Trophoblast cell (in vitro differentiated cells and primary cell): ENCODE results near the gene CTAG1B.
A peak's percentile ranks its signal among the peaks of the same experiment; 100 is the strongest.

Experiments used
- DNase-seq, 2 donors: peaks; one replicate each; pipeline ENCODE4 v3.0.0-alpha.2; 2016
- H2AFZ ChIP-seq: 2 replicates; pipeline ENCODE4 v1.6.1; 2013; ENCODE audit warnings: low read length, moderate library complexity, mild to moderate bottlenecking; ENCODE audit not compliant: insufficient read depth, poor library complexity
- H2AK5ac ChIP-seq: 2 replicates; pipeline ENCODE4 v1.6.1; 2013; ENCODE audit warnings: mild to moderate bottlenecking, low read length
- H2BK120ac ChIP-seq: 2 replicates; pipeline ENCODE4 v1.6.1; 2013; ENCODE audit warnings: low read length, mild to moderate bottlenecking, moderate library complexity; ENCODE audit not compliant: insufficient read depth, poor library complexity
- H2BK12ac ChIP-seq: 2 replicates; pipeline ENCODE4 v1.6.1; 2013; ENCODE audit warnings: mild to moderate bottlenecking, low read length, moderate library complexity
- H2BK5ac ChIP-seq: 2 replicates; pipeline ENCODE4 v1.6.1; 2013; ENCODE audit warnings: low read length, low read depth, moderate library complexity, mild to moderate bottlenecking; ENCODE audit not compliant: poor library complexity
- H3K14ac ChIP-seq: 2 replicates; pipeline ENCODE4 v1.6.1; 2013; ENCODE audit warnings: mild to moderate bottlenecking, low read length
- H3K18ac ChIP-seq: 2 replicates; pipeline ENCODE4 v1.6.1; 2013; ENCODE audit warnings: mild to moderate bottlenecking, low read length
- H3K23ac ChIP-seq: 2 replicates; pipeline ENCODE4 v1.6.1; 2013; ENCODE audit warnings: low read length
- H3K27ac ChIP-seq: 2 replicates; pipeline ENCODE4 v1.5.1; 2013; ENCODE audit warnings: low read depth, mild to moderate bottlenecking, inconsistent platforms, low read length, moderate library complexity
- H3K27me3 ChIP-seq: 2 replicates; pipeline ENCODE4 v1.6.1; 2013; ENCODE audit warnings: inconsistent platforms, mild to moderate bottlenecking, low read length, moderate library complexity; ENCODE audit not compliant: insufficient read depth
- H3K36me3 ChIP-seq, 2 experiments: 1 replicate in 1 of 2; 2 replicates in 1 of 2; pipeline ENCODE4 v1.6.1; 2013; ENCODE audit warnings: low read length in 2 of 2, mild to moderate bottlenecking in 2 of 2, moderate library complexity in 1 of 2; ENCODE audit not compliant: insufficient read depth in 2 of 2, control insufficient read depth in 1 of 2
- H3K4ac ChIP-seq: 2 replicates; pipeline ENCODE4 v1.6.1; 2013; ENCODE audit warnings: low read depth, mild to moderate bottlenecking, low read length, moderate library complexity
- H3K4me1 ChIP-seq, 2 experiments: 1 replicate in 1 of 2; 2 replicates in 1 of 2; pipeline ENCODE4 v1.6.1; 2013; ENCODE audit warnings: low read length in 2 of 2, mild to moderate bottlenecking in 2 of 2, moderate library complexity in 1 of 2; ENCODE audit not compliant: insufficient read depth in 2 of 2, control insufficient read depth in 1 of 2
- H3K4me2 ChIP-seq: 2 replicates; pipeline ENCODE4 v1.6.1; 2013; ENCODE audit warnings: inconsistent platforms, mild to moderate bottlenecking, low read length, moderate library complexity
- H3K4me3 ChIP-seq: 2 replicates; pipeline ENCODE4 v1.5.1; 2013; ENCODE audit warnings: mild to moderate bottlenecking, low read depth, low read length, inconsistent platforms
- H3K79me1 ChIP-seq: one replicate; pipeline ENCODE4 v1.6.1; 2013; ENCODE audit warnings: low read length
- H3K79me2 ChIP-seq: 2 replicates; pipeline ENCODE4 v1.6.1; 2013; ENCODE audit warnings: low read length, mild to moderate bottlenecking; ENCODE audit not compliant: control insufficient read depth, insufficient read depth, poor library complexity
- H3K9ac ChIP-seq: 2 replicates; pipeline ENCODE4 v1.6.1; 2013; ENCODE audit warnings: mild to moderate bottlenecking, low read length
- H3K9me3 ChIP-seq: 2 replicates; pipeline ENCODE4 v1.6.1; 2013; ENCODE audit warnings: low read depth, mild to moderate bottlenecking, control low read depth, inconsistent platforms, low read length; ENCODE audit not compliant: insufficient read depth
- H4K12ac ChIP-seq: 2 replicates; pipeline ENCODE4 v1.6.1; 2013; ENCODE audit warnings: low read depth, mild to moderate bottlenecking, low read length, moderate library complexity
- H4K8ac ChIP-seq: 2 replicates; pipeline ENCODE4 v1.6.1; 2013; ENCODE audit warnings: low read depth, mild to moderate bottlenecking, low read length, moderate library complexity
- H4K91ac ChIP-seq: one replicate; pipeline ENCODE4 v1.6.1; 2013; ENCODE audit warnings: low read depth, mild to moderate bottlenecking, low read length, moderate library complexity
- WGBS: extraction: QIAGEN DNeasy Blood & Tissue Kit; methylation state at CpG from one replicate; pipeline ENCODE4 v1.1.7; 2013; ENCODE audit warnings: missing lambda C conversion rate; ENCODE audit not compliant: insufficient read length, insufficient coverage; ENCODE audit errors: extremely low coverage; 5-methylcytosine and 5-hydroxymethylcytosine counted together

CTAG1B gene

DNA sequence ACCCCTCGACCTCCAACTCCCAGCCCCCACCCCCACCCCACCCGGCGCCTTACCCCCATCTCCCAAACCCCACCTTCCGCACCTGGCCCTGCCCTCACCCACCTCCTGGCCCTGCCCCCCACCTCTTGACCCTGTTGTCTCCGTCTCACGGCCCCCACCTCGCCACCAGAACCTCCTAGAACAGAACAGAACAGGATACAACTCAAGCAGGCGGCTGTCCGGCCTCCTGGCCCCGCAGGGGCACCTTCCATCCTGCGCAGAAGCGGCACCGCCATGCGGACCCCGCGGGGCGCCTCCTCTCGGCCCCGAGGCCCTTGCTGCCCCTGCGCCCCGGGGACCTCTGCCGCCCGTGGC lies 33.9 kb upstream of the CTAG1B start:
- Histone ChIP-seq H4K8ac (no peak overlapping the region), H4K12ac (no peak overlapping the region), H2BK5ac (no peak overlapping the region), H3K4me2 (no peak overlapping the region), H3K4ac (no peak overlapping the region), H3K36me3 (no peaks in the 10 kb centered on the region), H3K27ac (no peak overlapping the region), H3K9me3 (no peaks in the 10 kb centered on the region), H2BK12ac (no peak overlapping the region), H2AK5ac (no peak overlapping the region), H2BK120ac (no peak overlapping the region), H4K91ac (no peak overlapping the region), H3K18ac (no peak overlapping the region), H3K79me1 (no peaks in the 10 kb centered on the region), H3K14ac (no peak overlapping the region), H3K79me2 (no peaks in the 10 kb centered on the region), H3K4me3 (no peak overlapping the region), H3K23ac (no peak overlapping the region), H3K27me3 (no peaks in the 10 kb centered on the region), H3K4me1 (no peaks in the 10 kb centered on the region), H3K9ac (no peak overlapping the region), H2AFZ (no peak overlapping the region)
- DNase-seq, result no peak
- WGBS, result no CpG with 5 or more reads among the region's 23 CpGs

DNA sequence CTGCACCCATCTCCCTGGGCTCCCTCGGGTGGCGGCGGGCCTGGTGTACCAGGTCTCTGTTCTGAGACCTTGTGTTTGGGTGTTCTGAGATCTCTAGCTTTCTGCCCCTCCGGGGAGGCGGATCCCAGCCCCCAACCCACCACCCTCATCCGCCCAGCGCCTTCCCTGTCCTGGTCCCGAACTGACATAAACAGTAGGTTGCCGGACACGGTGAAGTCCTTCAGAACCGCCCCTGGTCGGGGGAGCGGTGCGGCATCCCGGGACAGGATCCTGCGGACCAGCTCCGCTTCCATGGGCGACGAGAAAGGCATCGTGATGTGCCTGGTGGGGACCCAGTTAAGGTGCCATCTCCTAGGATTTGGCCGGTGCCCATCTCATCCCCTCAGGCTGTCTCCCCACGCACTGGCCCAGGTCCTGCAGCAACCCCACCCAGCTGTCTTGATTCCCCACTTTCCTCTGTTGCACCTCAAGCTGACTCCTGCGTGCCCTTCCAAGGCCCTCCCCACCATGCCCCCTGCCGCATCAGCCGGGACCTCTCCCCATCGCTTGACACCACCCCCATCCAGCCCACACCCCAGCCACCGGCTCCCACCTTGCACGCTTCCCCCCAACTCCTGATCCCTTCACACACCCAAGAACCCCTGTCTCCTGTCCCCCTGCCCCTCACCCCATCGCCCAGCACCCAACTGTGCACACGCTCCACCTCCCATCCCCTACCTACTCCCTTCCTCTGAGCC lies 33.4 kb upstream of the CTAG1B start:
- H2AK5ac ChIP-seq, result no peak overlapping the region
- no CpG with 5 or more reads among the region's 30 CpGs for WGBS
- H3K23ac ChIP-seq, result no peak overlapping the region
- no peaks in the 10 kb centered on the region for H3K79me1 ChIP-seq
- no peak overlapping the region for H3K18ac ChIP-seq
- H3K79me2 ChIP-seq, result no peaks in the 10 kb centered on the region
- no peak for DNase-seq
- H3K4me2 ChIP-seq, result no peak overlapping the region
- no peak overlapping the region for H4K91ac ChIP-seq
- H4K12ac ChIP-seq, result no peak overlapping the region
- H3K4ac ChIP-seq, result no peak overlapping the region
- no peak overlapping the region for H3K27ac ChIP-seq
- no peak overlapping the region for H3K4me3 ChIP-seq
- H3K9ac ChIP-seq, result no peak overlapping the region
- H2BK120ac ChIP-seq, result no peak overlapping the region
- no peak overlapping the region for H2BK5ac ChIP-seq
- no peak overlapping the region for H2AFZ ChIP-seq
- no peaks in the 10 kb centered on the region for H3K36me3 ChIP-seq
- H3K4me1 ChIP-seq, result no peaks in the 10 kb centered on the region
- H4K8ac ChIP-seq, result no peak overlapping the region
- no peak overlapping the region for H3K14ac ChIP-seq
- no peak overlapping the region for H2BK12ac ChIP-seq
- H3K27me3 ChIP-seq, result no peaks in the 10 kb centered on the region
- no peaks in the 10 kb centered on the region for H3K9me3 ChIP-seq

DNA sequence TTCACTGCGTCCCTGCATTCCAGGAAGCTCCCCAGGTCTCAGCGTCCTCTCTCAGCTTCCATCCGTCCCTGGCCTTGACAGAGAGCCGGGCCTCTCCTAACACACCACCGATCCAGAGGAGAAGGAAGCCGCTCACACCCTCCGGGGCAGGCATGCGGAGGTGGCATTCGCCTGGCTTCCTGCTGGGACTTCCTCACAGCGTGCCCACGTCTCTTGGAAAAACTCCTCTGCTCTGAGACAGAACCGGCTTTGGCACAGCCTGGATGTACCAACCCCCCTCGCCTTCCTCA lies 31.1 kb upstream of the CTAG1B start:
- no peak overlapping the region for H4K91ac ChIP-seq
- no peak overlapping the region for H2BK120ac ChIP-seq
- no peaks in the 10 kb centered on the region for H3K27me3 ChIP-seq
- H3K4ac ChIP-seq, result no peak overlapping the region
- no peak for DNase-seq
- H3K18ac ChIP-seq, result no peak overlapping the region
- no peak overlapping the region for H3K14ac ChIP-seq
- no peaks in the 10 kb centered on the region for H3K36me3 ChIP-seq
- no peak overlapping the region for H2BK5ac ChIP-seq
- H4K12ac ChIP-seq, result no peak overlapping the region
- no CpG with 5 or more reads among the region's 13 CpGs for WGBS
- H3K79me2 ChIP-seq, result no peaks in the 10 kb centered on the region
- H3K23ac ChIP-seq, result no peak overlapping the region
- H4K8ac ChIP-seq, result no peak overlapping the region
- no peaks in the 10 kb centered on the region for H3K79me1 ChIP-seq
- no peaks in the 10 kb centered on the region for H3K4me1 ChIP-seq
- H3K4me3 ChIP-seq, result no peak overlapping the region
- H3K9me3 ChIP-seq, result no peaks in the 10 kb centered on the region
- no peak overlapping the region for H2AK5ac ChIP-seq
- H2BK12ac ChIP-seq, result no peak overlapping the region
- H2AFZ ChIP-seq, result no peak overlapping the region
- H3K4me2 ChIP-seq, result no peak overlapping the region
- no peak overlapping the region for H3K9ac ChIP-seq
- H3K27ac ChIP-seq, result no peak overlapping the region

DNA sequence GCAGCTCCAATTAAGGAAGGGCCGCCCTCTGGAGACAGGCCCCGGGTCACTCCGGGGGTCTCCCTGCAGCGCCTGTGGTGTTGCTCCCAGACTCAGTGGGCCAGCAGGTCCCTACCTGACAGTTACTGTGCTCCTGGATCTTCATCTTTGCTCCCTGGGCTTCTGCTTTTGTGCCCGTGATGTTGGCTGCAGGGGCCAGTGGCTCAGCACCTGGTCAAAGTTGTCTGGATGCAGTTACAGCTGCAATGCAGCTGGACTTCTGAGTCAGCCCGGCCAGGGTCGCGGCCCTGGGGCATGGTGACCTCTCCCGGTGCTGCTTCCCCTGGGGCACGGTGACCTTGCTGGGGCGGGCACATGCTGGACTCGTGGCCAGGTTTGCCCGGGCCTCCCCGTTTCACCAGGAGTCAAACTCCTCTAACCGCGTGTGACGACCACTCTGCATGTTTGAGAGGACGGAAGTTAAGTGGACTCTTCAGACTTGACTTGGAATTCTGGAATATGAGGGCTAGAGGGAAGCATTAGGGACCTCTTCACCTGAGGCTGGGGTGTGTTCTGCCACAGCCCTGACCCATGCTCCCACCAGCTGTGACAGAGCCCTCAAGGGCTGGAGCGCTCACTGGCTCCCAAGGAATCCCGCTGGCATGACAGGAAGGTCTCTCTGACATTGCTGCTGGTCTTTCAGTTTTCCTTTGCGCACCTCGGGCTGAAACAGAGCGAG lies 30.6 kb upstream of the CTAG1B start:
- H3K4ac ChIP-seq, result no peak overlapping the region
- no peak overlapping the region for H3K27ac ChIP-seq
- no peaks in the 10 kb centered on the region for H3K27me3 ChIP-seq
- H3K18ac ChIP-seq, result no peak overlapping the region
- no peak overlapping the region for H2AFZ ChIP-seq
- H3K4me2 ChIP-seq, result no peak overlapping the region
- no peaks in the 10 kb centered on the region for H3K9me3 ChIP-seq
- H2BK120ac ChIP-seq, result no peak overlapping the region
- H4K12ac ChIP-seq, result no peak overlapping the region
- H4K91ac ChIP-seq, result no peak overlapping the region
- WGBS, result no CpG with 5 or more reads among the region's 23 CpGs
- peak; percentile 27 to 60 for DNase-seq
- H3K4me1 ChIP-seq, result no peaks in the 10 kb centered on the region
- H3K36me3 ChIP-seq, result no peaks in the 10 kb centered on the region
- no peak overlapping the region for H3K9ac ChIP-seq
- H2BK5ac ChIP-seq, result no peak overlapping the region
- H3K14ac ChIP-seq, result no peak overlapping the region
- no peak overlapping the region for H3K23ac ChIP-seq
- no peak overlapping the region for H2AK5ac ChIP-seq
- H2BK12ac ChIP-seq, result no peak overlapping the region
- no peaks in the 10 kb centered on the region for H3K79me2 ChIP-seq
- no peak overlapping the region for H4K8ac ChIP-seq
- no peaks in the 10 kb centered on the region for H3K79me1 ChIP-seq
- no peak overlapping the region for H3K4me3 ChIP-seq
